ENCODE measurements around the gene PURA.

The PURA gene

GRCh38 chr5:140165101-140165922 lies 51.4 kb downstream of the PURA start:
- no peak for DNase-seq

GRCh38 chr5:140165923-140166270 lies 52.0 kb downstream of the PURA start:
- DNase-seq, result no peak

GRCh38 chr5:140166911-140167310 lies 53.0 kb downstream of the PURA start:
- DNase-seq, result no peak

- no peak for DNase-seq
Measured at GRCh38 chr5:140168371-140168770, 54.5 kb downstream of the PURA start.

- no peak for DNase-seq
Measured at GRCh38 chr5:140169410-140169809, 55.5 kb downstream of the PURA start.

GRCh38 chr5:140172483-140172882 lies 58.6 kb downstream of the PURA start:
- no peak for DNase-seq

GRCh38 chr5:140174014-140174413 lies 60.1 kb downstream of the PURA start:
- DNase-seq, result no peak

GRCh38 chr5:140174465-140175366 lies 60.8 kb downstream of the PURA start, which contains the start of gene CYSTM1:
CYSTM1 (plus strand) TSS chr5:140175188; CDS start chr5:140194466, 19,278 bp downstream.
- DNase-seq, result peak; percentile 88
